Kidney (tissue), 14 donors: Measurements from ENCODE around the gene CACNG8. TPM values are rescaled to one million over a fixed set of nuclear protein-coding genes. Genes with fewer than 3 reads are reported as not detected.

ENCODE experiments used
- DNase-seq, 5 donors: peaks; one replicate each; pipeline ENCODE4 v3.0.0-alpha.2; 2013 to 2020
- FAIRE-seq: peaks from 2 replicates; lab custom pipeline; 2012; peaks lifted over from hg19 to GRCh38; lab: Jason Lieb, UNC
- H3K27ac ChIP-seq, 2 donors: one replicate each; pipeline ENCODE4 v1.7.0; 2013; ENCODE audit warnings: low read depth in 2 of 2, low read length in 2 of 2, inconsistent platforms in 1 of 2
- H3K27me3 ChIP-seq: one replicate; pipeline ENCODE4 v1.7.1; 2013; ENCODE audit warnings: low read length, inconsistent platforms; ENCODE audit not compliant: control insufficient read depth, insufficient read depth
- H3K36me3 ChIP-seq, 3 donors: one replicate each; pipeline versions ENCODE4 v1.7.0 to v1.7.1; 2013; ENCODE audit warnings: low read length in 3 of 3, control low read depth in 1 of 3, inconsistent platforms in 1 of 3; ENCODE audit not compliant: insufficient read depth in 3 of 3, control insufficient read depth in 2 of 3
- H3K4me1 ChIP-seq, 3 donors: one replicate each; pipeline versions ENCODE4 v1.7.0 to v1.7.1; 2013; ENCODE audit warnings: low read length in 3 of 3, inconsistent platforms in 1 of 3, low read depth in 1 of 3; ENCODE audit not compliant: control insufficient read depth in 2 of 3, insufficient read depth in 2 of 3
- H3K4me3 ChIP-seq, 3 donors: one replicate each; pipeline versions ENCODE4 v1.7.0 to v1.8.1; 2013; ENCODE audit warnings: low read length in 3 of 3, control low read depth in 1 of 3, inconsistent platforms in 1 of 3
- H3K9ac ChIP-seq, 3 donors: one replicate each; pipeline versions ENCODE4 v1.7.0 to v1.7.1; 2013; ENCODE audit warnings: low read length in 3 of 3, control low read depth in 1 of 3, inconsistent platforms in 1 of 3
- H3K9me3 ChIP-seq, 3 donors: one replicate each; pipeline versions ENCODE4 v1.7.0 to v1.7.1; 2013; ENCODE audit warnings: low read length in 3 of 3, control low read depth in 1 of 3, inconsistent platforms in 1 of 3; ENCODE audit not compliant: control insufficient read depth in 2 of 3, insufficient read depth in 1 of 3
- intact Hi-C: fragments of 100-400 bp; cut with DNase I; formaldehyde crosslinking; loops from one replicate; pipeline ENCODE4 v1.11.1; 2022
- polyA plus RNA-seq: library from polyadenylated mRNA; stranded (reverse); fragments of 350-450 nt; fragmentation: Illumina TruSeq; extraction: RNeasy Lipid Tissue Mini Kit (QIAGEN cat#74804); gene quantifications from one replicate; pipeline ENCODE4 v1.2.3, GENCODE V29; 2014; ENCODE audit warnings: low read depth, low replicate concordance; ENCODE audit not compliant: insufficient read depth
- total RNA-seq: library from RNA; stranded (reverse); fragmentation: NEBNext Ultra II Directional; extraction: Animal tissue kit (Norgen Biotek cat#: 25700); gene quantifications from one replicate; pipeline ENCODE4 v1.2.1, GENCODE V29; 2021
- TF ChIP-seq, protein P1 (sequence below): IDR thresholded peaks from 3 replicates; pipeline ENCODE4 v1.5.1; 2012; ENCODE audit warnings: mild to moderate bottlenecking, moderate library complexity, borderline replicate concordance; ENCODE audit not compliant: insufficient read depth; ENCODE audit errors: extremely low read depth
- donor health status: control.
- donor health status: control.
- donor health status: control.
- donor health status: control.
- donor health status: control.
- donor health status: DM: yes; HTN: yes; CAD: no.
- donor health status: Normal renal cell carcinoma (clear cell type).

The CACNG8 gene
- total and polyA plus RNA-seq, 2 donors from 2014 or later: 0.03 TPM; not detected in 1

DNA sequence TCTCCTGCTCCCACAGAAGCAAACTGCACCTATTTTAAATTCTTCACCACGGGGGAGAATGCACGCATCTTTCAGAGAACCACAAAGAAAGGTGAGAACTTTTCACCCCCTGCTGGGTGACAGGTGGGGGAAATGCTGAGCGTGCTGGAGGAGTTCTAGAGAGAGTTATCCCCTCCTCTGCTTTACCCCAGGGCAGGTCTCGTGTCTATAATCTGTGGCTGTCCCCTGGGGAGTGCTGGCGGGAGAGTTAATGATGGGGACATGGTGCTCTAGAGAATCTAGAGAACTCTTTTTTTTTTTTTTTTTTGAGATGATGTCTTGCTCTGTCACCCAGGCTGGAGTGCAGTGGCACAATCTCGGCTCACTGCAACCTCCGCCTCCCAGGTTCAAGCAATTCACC, 35.5 kb downstream of the CACNG8 start:
- no peak for FAIRE-seq
- Histone ChIP-seq H3K27me3 (no peaks in the 10 kb centered on the region), H3K4me3 (no peak overlapping the region), H3K27ac (no peak overlapping the region), H3K9ac (no peak overlapping the region), H3K36me3 (no peaks in the 10 kb centered on the region), H3K9me3 (no peaks in the 10 kb centered on the region), H3K4me1 (no peaks in the 10 kb centered on the region)
- TF ChIP-seq, protein P1, sequence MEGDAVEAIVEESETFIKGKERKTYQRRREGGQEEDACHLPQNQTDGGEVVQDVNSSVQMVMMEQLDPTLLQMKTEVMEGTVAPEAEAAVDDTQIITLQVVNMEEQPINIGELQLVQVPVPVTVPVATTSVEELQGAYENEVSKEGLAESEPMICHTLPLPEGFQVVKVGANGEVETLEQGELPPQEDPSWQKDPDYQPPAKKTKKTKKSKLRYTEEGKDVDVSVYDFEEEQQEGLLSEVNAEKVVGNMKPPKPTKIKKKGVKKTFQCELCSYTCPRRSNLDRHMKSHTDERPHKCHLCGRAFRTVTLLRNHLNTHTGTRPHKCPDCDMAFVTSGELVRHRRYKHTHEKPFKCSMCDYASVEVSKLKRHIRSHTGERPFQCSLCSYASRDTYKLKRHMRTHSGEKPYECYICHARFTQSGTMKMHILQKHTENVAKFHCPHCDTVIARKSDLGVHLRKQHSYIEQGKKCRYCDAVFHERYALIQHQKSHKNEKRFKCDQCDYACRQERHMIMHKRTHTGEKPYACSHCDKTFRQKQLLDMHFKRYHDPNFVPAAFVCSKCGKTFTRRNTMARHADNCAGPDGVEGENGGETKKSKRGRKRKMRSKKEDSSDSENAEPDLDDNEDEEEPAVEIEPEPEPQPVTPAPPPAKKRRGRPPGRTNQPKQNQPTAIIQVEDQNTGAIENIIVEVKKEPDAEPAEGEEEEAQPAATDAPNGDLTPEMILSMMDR: no peak
- intact Hi-C loops: no loop called here
- DNase-seq: no peak

DNA sequence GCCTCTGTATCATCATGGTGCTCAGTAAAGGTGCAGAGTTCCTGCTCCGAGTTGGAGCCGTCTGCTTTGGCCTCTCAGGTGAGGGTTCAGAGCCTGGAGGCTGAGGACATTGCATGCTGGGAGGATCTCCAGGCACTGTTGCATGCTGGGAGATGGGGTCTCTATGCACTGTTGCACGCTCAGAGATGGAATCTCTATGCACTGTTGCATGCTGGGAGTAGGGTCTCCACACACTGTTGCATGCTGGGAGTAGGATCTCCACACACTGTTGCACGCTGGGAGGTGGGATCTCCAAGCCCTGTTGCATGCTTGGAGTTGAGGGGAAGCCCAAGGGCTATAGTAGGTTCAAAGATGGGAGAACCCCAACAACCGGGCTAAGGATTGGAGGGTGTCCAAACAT, 37.0 kb downstream of the CACNG8 start:
- TF ChIP-seq, protein P1: no peak
- Histone ChIP-seq H3K9me3 (no peaks in the 10 kb centered on the region), H3K4me3 (no peak overlapping the region), H3K4me1 (no peaks in the 10 kb centered on the region), H3K27ac (no peak overlapping the region), H3K9ac (no peak overlapping the region), H3K27me3 (no peaks in the 10 kb centered on the region), H3K36me3 (no peaks in the 10 kb centered on the region)
- FAIRE-seq: no peak
- no peak for DNase-seq
- intact Hi-C loops: no loop called here

DNA sequence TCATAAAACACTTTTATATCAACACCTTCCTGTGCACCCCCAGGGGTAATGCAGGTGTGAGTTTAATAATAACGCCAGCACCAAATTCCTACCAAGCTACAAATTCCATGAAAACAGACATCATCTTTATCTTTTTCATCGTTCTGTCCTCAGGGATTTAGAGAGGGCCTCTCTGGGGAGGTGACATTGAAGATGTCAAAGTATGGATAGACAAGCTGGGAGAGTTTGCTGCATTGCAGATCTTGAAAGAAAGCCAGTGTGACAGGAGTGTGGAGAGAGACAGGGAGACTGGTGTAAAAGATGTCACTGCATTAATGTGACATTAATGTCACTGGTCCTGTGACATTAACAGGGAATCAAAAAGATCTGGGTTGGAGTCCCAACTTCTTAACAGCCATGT, 38.8 kb downstream of the CACNG8 start:
- FAIRE-seq (no peak), DNase-seq (no peak)
- intact Hi-C loops: no loop called here
- TF ChIP-seq, protein P1: no peak
- H3K27ac ChIP-seq: no peak overlapping the region
- no peak overlapping the region for H3K4me3 ChIP-seq
- H3K27me3 ChIP-seq: no peaks in the 10 kb centered on the region
- no peaks in the 10 kb centered on the region for H3K4me1 ChIP-seq
- no peaks in the 10 kb centered on the region for H3K9me3 ChIP-seq
- H3K9ac ChIP-seq: no peak overlapping the region
- H3K36me3 ChIP-seq: no peaks in the 10 kb centered on the region
